ENCODE results near the gene SBNO2.

DNA sequence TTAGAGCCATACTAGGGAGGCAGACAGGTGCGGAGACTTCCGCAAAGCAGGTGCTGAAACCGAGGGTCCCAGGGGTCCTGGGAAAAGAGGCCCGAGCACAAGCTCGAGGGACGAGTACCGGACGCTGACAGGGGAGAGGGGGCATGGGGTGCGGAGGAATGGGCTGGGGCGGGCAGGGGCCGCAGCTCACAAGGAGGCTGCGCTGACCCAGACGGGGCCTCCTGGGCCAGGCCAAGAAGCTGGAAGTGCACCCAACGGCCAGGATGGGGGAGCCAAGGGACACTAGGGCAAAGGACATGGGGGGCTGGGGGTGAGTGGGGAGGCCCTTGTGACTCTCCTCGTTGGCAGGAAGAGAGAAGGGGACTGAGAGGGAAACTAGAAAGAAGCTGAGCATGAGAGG lies 80.7 kb downstream of the SBNO2 start:
- no peak for TF ChIP-seq CTCF (conservative IDR thresholded peaks at IDR 0.05; ENCODE audit: low read length)
- no peak for TF ChIP-seq EZH2phosphoT487 (IDR thresholded peaks at IDR 0.05; ENCODE audit: borderline replicate concordance)

All from Loucy (cell line).